CD8-positive, alpha-beta memory T cell (primary cell): ENCODE results near the gene GIMAP4. TPM values are rescaled to one million over a fixed set of nuclear protein-coding genes. Genes with fewer than 3 reads are reported as not detected.

Experiments
- CTCF ChIA-PET: fragments of 350-600 bp; sonication (Branson Sonifier 250); formaldehyde crosslinking; loops from one replicate; lab custom pipeline; 2021; ENCODE audit warnings: antibody characterized with exemption; lab: Charles Lee
- POLR2A ChIA-PET: fragments of 350-600 bp; sonication (Branson Sonifier 250); formaldehyde crosslinking; loops from one replicate; lab custom pipeline; 2021; ENCODE audit warnings: antibody characterized with exemption; lab: Charles Lee
- DNase-seq, 5 donors: peaks; one replicate each; pipeline versions ENCODE4 v3.0.0 to v3.0.0-alpha.2; 2020 to 2022; ENCODE audit warnings: mixed read lengths in 1 of 5
- H3K27ac ChIP-seq: one replicate; pipeline ENCODE4 v1.7.0; 2013; ENCODE audit warnings: low read depth, mild to moderate bottlenecking, low read length, moderate library complexity
- H3K27me3 ChIP-seq: 2 replicates; pipeline ENCODE4 v1.7.0; 2013; ENCODE audit warnings: low read length, mild to moderate bottlenecking; ENCODE audit not compliant: insufficient read depth, poor library complexity, severe bottlenecking
- H3K36me3 ChIP-seq: 2 replicates; pipeline ENCODE4 v1.7.0; 2013; ENCODE audit warnings: mild to moderate bottlenecking, low read length, moderate library complexity; ENCODE audit not compliant: insufficient read depth
- H3K4me1 ChIP-seq: 2 replicates; pipeline ENCODE4 v1.7.0; 2013; ENCODE audit warnings: mild to moderate bottlenecking, low read length, moderate library complexity; ENCODE audit not compliant: insufficient read depth
- H3K4me3 ChIP-seq: 2 replicates; pipeline ENCODE4 v1.7.0; 2013; ENCODE audit warnings: mild to moderate bottlenecking, low read length
- H3K9me3 ChIP-seq: 2 replicates; pipeline ENCODE4 v1.7.0; 2013; ENCODE audit warnings: mild to moderate bottlenecking, low read length
- H3K27ac Mint-ChIP-seq, 8 donors: one replicate each; pipeline ENCODE4 v1.8.0; 2020 to 2021; ENCODE audit warnings: mixed read lengths in 8 of 8, mild to moderate bottlenecking in 6 of 8, inconsistent platforms in 3 of 8, moderate library complexity in 3 of 8
- H3K27me3 Mint-ChIP-seq, 2 donors: one replicate each; pipeline ENCODE4 v1.8.0; 2020 to 2021; ENCODE audit warnings: mixed read lengths in 2 of 2, mild to moderate bottlenecking in 1 of 2, moderate library complexity in 1 of 2
- H3K36me3 Mint-ChIP-seq, 3 donors: one replicate each; pipeline ENCODE4 v1.8.0; 2020 to 2021; ENCODE audit warnings: mixed read lengths in 3 of 3, inconsistent platforms in 1 of 3, mild to moderate bottlenecking in 1 of 3
- H3K4me1 Mint-ChIP-seq, 3 donors: one replicate each; pipeline ENCODE4 v1.8.0; 2020 to 2021; ENCODE audit warnings: mixed read lengths in 3 of 3, inconsistent platforms in 1 of 3, mild to moderate bottlenecking in 1 of 3
- H3K4me3 Mint-ChIP-seq, 7 donors: one replicate each; pipeline ENCODE4 v1.8.0; 2020 to 2021; ENCODE audit warnings: mixed read lengths in 7 of 7, mild to moderate bottlenecking in 6 of 7, moderate library complexity in 4 of 7, inconsistent platforms in 2 of 7
- H3K9me3 Mint-ChIP-seq, 5 donors: one replicate each; pipeline ENCODE4 v1.8.0; 2020 to 2022; ENCODE audit warnings: mixed read lengths in 5 of 5, mild to moderate bottlenecking in 3 of 5, moderate library complexity in 2 of 5, inconsistent platforms in 1 of 5
- polyA plus RNA-seq: library from polyadenylated mRNA; unstranded; fragments of 300-500 nt; fragmentation: Illumina TruSeq; gene quantifications from one replicate; pipeline ENCODE4 v1.2.3, GENCODE V29; 2021
- total RNA-seq, 2 experiments: library from RNA; stranded (reverse); gene quantifications; one replicate each; pipeline ENCODE4 v1.2.3, GENCODE V29; 2021

GIMAP4 gene
- total and polyA plus RNA-seq, 3 experiments from 2014 or later = 57.3 to 577 (median 59.3) TPM

GRCh38 chr7:150566123-150566522, 1.1 kb upstream of the GIMAP4 start:
- H3K4me3 ChIP-seq = peak overlapping the region; percentile 90
- peaks cover 20% of the 10 kb centered on the region for H3K36me3 ChIP-seq
- H3K9me3 Mint-ChIP-seq = peaks cover 0 to 48% (median 35%) of the 10 kb centered on the region in 5 donors
- H3K27ac ChIP-seq = no peak overlapping the region
- peaks cover 74% of the 10 kb centered on the region for H3K4me1 ChIP-seq
- ChIA-PET CTCF (interaction anchor here (1.0 to 4.7 kb wide), 4 partner anchors 51 to 190 kb away, joined by 4 to 25 read pairs (median 12); partner anchors contain the start of gene GIMAP7), POLR2A (interaction anchor here (1.1 kb wide), 1 partner anchor 151 kb away, joined by 3 read pairs; no protein-coding TSS in a partner anchor)
- peaks cover 0 to 4% of the 10 kb centered on the region in 2 donors for H3K27me3 Mint-ChIP-seq
- peaks cover 78 to 89% (median 86%) of the 10 kb centered on the region in 3 donors for H3K4me1 Mint-ChIP-seq
- no peak for DNase-seq
- H3K4me3 Mint-ChIP-seq = peak overlapping the region; percentile 97 to 100 (median 100)
- H3K9me3 ChIP-seq = peaks cover 10% of the 10 kb centered on the region
- H3K36me3 Mint-ChIP-seq = peaks cover 21 to 60% (median 41%) of the 10 kb centered on the region in 3 donors
- H3K27me3 ChIP-seq = no peaks in the 10 kb centered on the region
- H3K27ac Mint-ChIP-seq = peak overlapping the region in 7 of 8 donors; percentile 81 to 98 (median 92)

- H3K4me3 Mint-ChIP-seq = peak overlapping the region; percentile 97 to 100 (median 100)
- H3K27me3 Mint-ChIP-seq = peaks cover 0 to 4% of the 10 kb centered on the region in 2 donors
- H3K9me3 ChIP-seq = peaks cover 14% of the 10 kb centered on the region
- peaks cover 76 to 86% (median 85%) of the 10 kb centered on the region in 3 donors for H3K4me1 Mint-ChIP-seq
- H3K27ac ChIP-seq = no peak overlapping the region
- H3K9me3 Mint-ChIP-seq = peaks cover 0 to 49% (median 33%) of the 10 kb centered on the region in 5 donors
- CTCF ChIA-PET = interaction anchor here (0.7 to 4.9 kb wide), 13 partner anchors 42 to 189 kb away, joined by 3 to 28 read pairs (median 10); partner anchors contain the start of genes GIMAP1, GIMAP7 and GIMAP8
- H3K4me3 ChIP-seq = peak overlapping the region; percentile 90
- H3K27me3 ChIP-seq = no peaks in the 10 kb centered on the region
- no peak for DNase-seq
- peaks cover 74% of the 10 kb centered on the region for H3K4me1 ChIP-seq
- peak overlapping the region; percentile 1 to 98 (median 90) for H3K27ac Mint-ChIP-seq
- peaks cover 22 to 61% (median 44%) of the 10 kb centered on the region in 3 donors for H3K36me3 Mint-ChIP-seq
- POLR2A ChIA-PET = interaction anchor here (0.8 to 1.7 kb wide), 10 partner anchors 48 to 189 kb away, joined by 3 to 15 read pairs (median 3); partner anchors contain the start of genes GIMAP1, GIMAP7 and GIMAP8
- H3K36me3 ChIP-seq = peaks cover 25% of the 10 kb centered on the region
Observed at GRCh38 chr7:150566572-150566971, 618 bp upstream of the GIMAP4 start.

- POLR2A ChIA-PET = interaction anchor here (0.7 to 1.7 kb wide), 13 partner anchors 9 to 188 kb away, joined by 3 to 15 read pairs (median 3); partner anchors contain the start of gene GIMAP8
- Histone ChIP-seq H3K27ac (peak overlapping the region; percentile 67), H3K4me1 (peaks cover 74% of the 10 kb centered on the region), H3K9me3 (peaks cover 28% of the 10 kb centered on the region), H3K27me3 (no peaks in the 10 kb centered on the region), H3K4me3 (peak overlapping the region; percentile 90), H3K36me3 (peaks cover 38% of the 10 kb centered on the region)
- H3K4me3 Mint-ChIP-seq = peak overlapping the region; percentile 97 to 100 (median 100)
- DNase-seq = peak in 1 of 5 donors; percentile 41
- peaks cover 12 to 51% (median 40%) of the 10 kb centered on the region in 5 donors for H3K9me3 Mint-ChIP-seq
- peaks cover 0 to 4% of the 10 kb centered on the region in 2 donors for H3K27me3 Mint-ChIP-seq
- H3K36me3 Mint-ChIP-seq = peaks cover 34 to 65% (median 58%) of the 10 kb centered on the region in 3 donors
- CTCF ChIA-PET = interaction anchor here (0.9 to 4.9 kb wide), 18 partner anchors 18 to 191 kb away, joined by 3 to 28 read pairs (median 8); partner anchors contain the start of genes GIMAP1, GIMAP2, GIMAP6 and GIMAP7
- H3K27ac Mint-ChIP-seq = peak overlapping the region; percentile 86 to 99 (median 98)
- H3K4me1 Mint-ChIP-seq = peaks cover 72 to 86% (median 85%) of the 10 kb centered on the region in 3 donors
Observed at GRCh38 chr7:150567871-150568301, 696 bp downstream of the GIMAP4 start.

- Histone ChIP-seq H3K27ac (peak overlapping the region; percentile 67), H3K27me3 (no peaks in the 10 kb centered on the region), H3K4me3 (peak overlapping the region; percentile 90), H3K4me1 (peaks cover 67% of the 10 kb centered on the region), H3K36me3 (peaks cover 42% of the 10 kb centered on the region), H3K9me3 (peaks cover 36% of the 10 kb centered on the region)
- peaks cover 0 to 4% of the 10 kb centered on the region in 2 donors for H3K27me3 Mint-ChIP-seq
- ChIA-PET CTCF (interaction anchor here (1.0 to 4.9 kb wide), 19 partner anchors 13 to 187 kb away, joined by 3 to 28 read pairs (median 6); partner anchors contain the start of genes GIMAP1, GIMAP2, GIMAP6 and GIMAP7), POLR2A (interaction anchor here (1.0 to 1.6 kb wide), 9 partner anchors 8 to 176 kb away, joined by 3 to 7 read pairs (median 3); partner anchors contain the start of genes GIMAP2 and GIMAP6)
- H3K9me3 Mint-ChIP-seq = peaks cover 19 to 59% (median 48%) of the 10 kb centered on the region in 5 donors
- H3K36me3 Mint-ChIP-seq = peaks cover 40 to 66% (median 65%) of the 10 kb centered on the region in 3 donors
- peak in 2 of 5 donors; percentile 50 to 54 for DNase-seq
- peak overlapping the region; percentile 83 to 99 (median 96) for H3K27ac Mint-ChIP-seq
- peaks cover 68 to 86% (median 85%) of the 10 kb centered on the region in 3 donors for H3K4me1 Mint-ChIP-seq
- H3K4me3 Mint-ChIP-seq = peak overlapping the region; percentile 97 to 100 (median 100)
Observed at GRCh38 chr7:150568714-150569113, 1.5 kb downstream of the GIMAP4 start.

- Histone ChIP-seq H3K27me3 (no peaks in the 10 kb centered on the region), H3K36me3 (peaks cover 42% of the 10 kb centered on the region), H3K4me3 (peak overlapping the region; percentile 90), H3K27ac (peak overlapping the region; percentile 67), H3K4me1 (peaks cover 61% of the 10 kb centered on the region), H3K9me3 (peaks cover 41% of the 10 kb centered on the region)
- no peak for DNase-seq
- Mint-ChIP-seq H3K9me3 (peaks cover 24 to 62% (median 52%) of the 10 kb centered on the region in 5 donors), H3K36me3 (peaks cover 41 to 71% (median 66%) of the 10 kb centered on the region in 3 donors), H3K27ac (peak overlapping the region; percentile 83 to 99 (median 96)), H3K4me1 (peaks cover 61 to 83% (median 83%) of the 10 kb centered on the region in 3 donors), H3K4me3 (peak overlapping the region; percentile 97 to 100 (median 100)), H3K27me3 (peaks cover 0 to 4% of the 10 kb centered on the region in 2 donors)
- ChIA-PET CTCF (interaction anchor here (1.0 to 4.9 kb wide), 18 partner anchors 13 to 187 kb away, joined by 3 to 28 read pairs (median 6); partner anchors contain the start of genes GIMAP1, GIMAP6, GIMAP7 and GIMAP8), POLR2A (interaction anchor here (0.6 to 1.4 kb wide), 8 partner anchors 7 to 183 kb away, joined by 3 read pairs; partner anchors contain the start of genes GIMAP2, GIMAP6 and GIMAP8)
Observed at GRCh38 chr7:150569245-150569955, 2.2 kb downstream of the GIMAP4 start.

GRCh38 chr7:150570556-150571465, 3.6 kb downstream of the GIMAP4 start:
- Histone ChIP-seq H3K9me3 (peaks cover 41% of the 10 kb centered on the region), H3K4me1 (peaks cover 46% of the 10 kb centered on the region), H3K36me3 (peaks cover 42% of the 10 kb centered on the region), H3K27ac (no peak overlapping the region), H3K27me3 (no peaks in the 10 kb centered on the region), H3K4me3 (peak overlapping the region; percentile 50)
- Mint-ChIP-seq H3K27ac (peak overlapping the region; percentile 45 to 98 (median 92)), H3K4me1 (peaks cover 55 to 78% (median 74%) of the 10 kb centered on the region in 3 donors), H3K27me3 (peaks cover 0 to 4% of the 10 kb centered on the region in 2 donors), H3K9me3 (peaks cover 24 to 74% (median 64%) of the 10 kb centered on the region in 5 donors), H3K4me3 (peak overlapping the region; percentile 97 to 100 (median 100)), H3K36me3 (peaks cover 41 to 82% (median 75%) of the 10 kb centered on the region in 3 donors)
- CTCF ChIA-PET = interaction anchor here (1.3 to 4.9 kb wide), 5 partner anchors 61 to 185 kb away, joined by 4 to 28 read pairs (median 25); partner anchors contain the start of genes GIMAP1, GIMAP6 and GIMAP8
- no peak for DNase-seq
- POLR2A ChIA-PET = interaction anchor here (0.7 to 1.2 kb wide), 3 partner anchors 53 to 120 kb away, joined by 3 read pairs; partner anchors contain the start of gene GIMAP8
